SH-SY5Y (cell line): Measurements from ENCODE around the gene SRSF8.

Experiments used
- GATA2 ChIP-seq: IDR thresholded peaks from 2 replicates; pipeline ENCODE4 v1.6.1; 2011; ENCODE audit warnings: mild to moderate bottlenecking, low read depth, low read length
- GATA3 ChIP-seq: IDR thresholded peaks from 2 replicates; pipeline ENCODE4 v1.6.1; 2011; ENCODE audit warnings: low read depth, mild to moderate bottlenecking, low read length, moderate library complexity

Gene SRSF8

GRCh38 chr11:95059046-95059445 is 7.7 kb upstream of the SRSF8 start:
- TF ChIP-seq GATA2 (no peak), GATA3 (no peak)

- TF ChIP-seq GATA3 (no peak), GATA2 (no peak)
Measured at GRCh38 chr11:95065336-95065735, 1.4 kb upstream of the SRSF8 start.

GRCh38 chr11:95067039-95067840 is 521 bp downstream of the SRSF8 start:
- TF ChIP-seq GATA2 (no peak; the same call in 1 of the 2 replicates), GATA3 (no peak)

GRCh38 chr11:95067841-95068219 is 1.1 kb downstream of the SRSF8 start:
- TF ChIP-seq GATA3, result no peak
- TF ChIP-seq GATA2, result no peak

GRCh38 chr11:95068549-95068948 is 1.8 kb downstream of the SRSF8 start:
- TF ChIP-seq GATA3 (no peak), GATA2 (no peak)

GRCh38 chr11:95070471-95070870 is 3.8 kb downstream of the SRSF8 start:
- no peak for TF ChIP-seq GATA2
- TF ChIP-seq GATA3, result no peak

- no peak for TF ChIP-seq GATA2
- TF ChIP-seq GATA3, result no peak
Measured at GRCh38 chr11:95072948-95073347, 6.2 kb downstream of the SRSF8 start.

GRCh38 chr11:95074792-95075563 is 8.3 kb downstream of the SRSF8 start:
- no peak for TF ChIP-seq GATA3
- no peak for TF ChIP-seq GATA2

GRCh38 chr11:95076416-95076815 is 9.7 kb downstream of the SRSF8 start:
- TF ChIP-seq GATA2 (no peak), GATA3 (no peak)

- TF ChIP-seq GATA2, result no peak
- TF ChIP-seq GATA3, result no peak
Measured at GRCh38 chr11:95076981-95077380, 10.3 kb downstream of the SRSF8 start.

GRCh38 chr11:95078526-95078925 is 11.8 kb downstream of the SRSF8 start:
- TF ChIP-seq GATA2 (no peak), GATA3 (no peak)

GRCh38 chr11:95081010-95081409 is 14.3 kb downstream of the SRSF8 start:
- TF ChIP-seq GATA2 (no peak), GATA3 (no peak)

GRCh38 chr11:95081412-95081811 is 14.7 kb downstream of the SRSF8 start:
- TF ChIP-seq GATA2, result no peak
- TF ChIP-seq GATA3, result no peak

- TF ChIP-seq GATA3, result no peak
- TF ChIP-seq GATA2, result no peak
Measured at GRCh38 chr11:95082576-95083001, 15.9 kb downstream of the SRSF8 start.

GRCh38 chr11:95084509-95084908 is 17.8 kb downstream of the SRSF8 start:
- TF ChIP-seq GATA3 (no peak), GATA2 (no peak)
